SW 1271 (cell line): ENCODE results near the gene BLM.
"Not testable (repeated sequence)": the region's sequence is repeated elsewhere in the genome, so short reads cannot be mapped to it uniquely, and the experiment has no call there.

ENCODE experiments used
- DNase-seq, 2 experiments: peaks; one replicate each; lab custom pipeline; 2025; lab: John Stamatoyannopoulos, UW

Gene BLM

DNA sequence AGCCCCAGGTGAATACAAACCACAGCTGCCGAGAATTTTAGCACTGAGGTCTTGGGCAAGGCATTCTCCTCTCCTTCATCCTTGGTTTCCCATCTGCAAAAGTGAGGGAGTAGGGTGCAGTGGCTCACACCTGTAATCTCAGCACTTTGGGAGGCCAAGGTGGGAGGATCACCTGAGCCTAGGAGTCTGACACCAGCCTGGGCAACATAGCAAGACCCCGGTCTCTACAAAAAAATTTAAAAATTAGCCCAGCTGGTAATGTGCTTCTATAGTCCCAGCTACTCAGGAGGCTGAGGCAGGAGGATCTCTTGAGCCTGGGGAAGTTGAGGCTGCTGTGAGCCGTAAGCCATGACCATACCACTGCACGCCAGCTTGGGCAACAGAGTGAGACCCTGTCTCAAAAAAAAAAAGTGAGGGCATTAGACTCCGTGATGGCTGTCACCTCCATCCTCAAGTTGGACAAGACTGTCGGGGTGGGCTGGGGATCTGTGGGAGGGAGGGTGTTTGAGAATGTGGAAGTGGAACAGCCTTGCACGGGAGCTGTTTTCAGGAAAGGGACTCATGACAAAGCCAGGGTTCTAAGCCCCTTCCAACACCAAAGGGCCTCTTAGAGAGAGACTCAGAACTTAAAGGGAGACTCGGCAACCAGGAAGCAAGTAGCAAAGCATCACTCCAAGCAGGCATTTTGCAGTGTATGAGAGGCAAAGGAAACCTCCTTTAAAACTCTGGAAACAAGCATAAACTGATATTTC lies 105.2 kb downstream of the BLM start:
- DNase-seq: no peak

DNA sequence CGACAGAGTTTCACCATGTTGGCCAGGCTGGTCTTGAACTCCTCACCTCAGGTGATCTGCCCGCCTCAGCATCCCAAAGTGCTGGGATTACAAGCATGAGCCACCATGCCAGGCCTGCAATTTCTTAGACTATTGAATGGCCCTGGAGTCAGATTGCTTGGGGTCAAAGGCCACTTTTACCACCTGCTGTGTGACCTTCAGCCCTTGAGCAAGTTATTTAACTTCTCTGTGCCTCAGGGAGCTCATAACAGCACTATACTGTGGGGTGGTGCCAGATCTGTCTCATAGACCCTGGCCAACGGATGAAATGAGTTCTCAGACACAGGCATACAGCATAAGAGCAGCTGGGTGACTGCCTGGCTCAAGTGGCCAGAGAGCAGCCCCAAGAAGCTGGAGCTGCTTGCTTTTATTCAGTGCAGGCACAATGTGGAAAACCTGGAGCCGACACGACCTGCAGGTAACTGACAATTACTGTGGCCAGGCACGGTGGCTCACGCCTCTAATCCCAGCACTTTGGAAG lies 106.4 kb downstream of the BLM start:
- DNase-seq: no peak

DNA sequence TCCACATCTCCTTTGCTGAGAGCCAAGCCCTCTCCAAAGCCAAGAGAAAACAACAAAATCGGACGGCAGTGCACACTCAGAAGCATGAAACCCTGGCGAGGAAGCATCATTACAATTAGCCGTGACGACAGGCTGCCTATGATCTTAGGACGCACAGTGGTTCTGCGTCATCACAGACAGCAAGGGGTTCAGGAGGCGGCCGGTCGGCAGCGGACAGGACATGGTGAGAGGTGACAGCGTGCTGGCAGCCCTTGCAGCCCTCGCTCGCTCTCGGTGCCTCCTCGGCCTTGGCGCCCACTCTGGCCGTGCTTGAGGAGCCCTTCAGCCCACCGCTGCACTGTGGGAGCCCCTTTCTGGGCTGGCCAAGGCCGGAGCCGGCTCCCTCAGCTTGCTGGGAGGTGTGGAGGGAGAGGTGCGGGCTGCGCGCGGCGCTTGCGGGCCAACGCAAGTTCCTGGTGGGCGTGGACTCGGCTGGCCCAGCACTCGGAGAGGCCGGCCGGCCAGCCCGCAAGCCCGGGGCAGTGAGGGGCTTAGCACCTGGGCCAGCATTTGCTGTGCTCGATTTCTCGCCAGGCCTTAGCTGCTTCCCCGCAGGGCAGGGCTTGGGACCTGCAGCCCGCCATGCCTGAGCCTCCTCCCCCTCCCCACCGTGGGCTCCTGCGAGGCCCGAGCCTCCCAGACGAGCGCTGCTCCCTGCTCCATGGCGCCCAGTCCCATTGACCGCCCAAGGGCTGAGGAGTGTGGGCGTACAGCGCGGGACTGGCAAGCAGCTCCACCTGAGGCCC lies 108.2 kb downstream of the BLM start:
- DNase-seq: not testable (repeated sequence)

DNA sequence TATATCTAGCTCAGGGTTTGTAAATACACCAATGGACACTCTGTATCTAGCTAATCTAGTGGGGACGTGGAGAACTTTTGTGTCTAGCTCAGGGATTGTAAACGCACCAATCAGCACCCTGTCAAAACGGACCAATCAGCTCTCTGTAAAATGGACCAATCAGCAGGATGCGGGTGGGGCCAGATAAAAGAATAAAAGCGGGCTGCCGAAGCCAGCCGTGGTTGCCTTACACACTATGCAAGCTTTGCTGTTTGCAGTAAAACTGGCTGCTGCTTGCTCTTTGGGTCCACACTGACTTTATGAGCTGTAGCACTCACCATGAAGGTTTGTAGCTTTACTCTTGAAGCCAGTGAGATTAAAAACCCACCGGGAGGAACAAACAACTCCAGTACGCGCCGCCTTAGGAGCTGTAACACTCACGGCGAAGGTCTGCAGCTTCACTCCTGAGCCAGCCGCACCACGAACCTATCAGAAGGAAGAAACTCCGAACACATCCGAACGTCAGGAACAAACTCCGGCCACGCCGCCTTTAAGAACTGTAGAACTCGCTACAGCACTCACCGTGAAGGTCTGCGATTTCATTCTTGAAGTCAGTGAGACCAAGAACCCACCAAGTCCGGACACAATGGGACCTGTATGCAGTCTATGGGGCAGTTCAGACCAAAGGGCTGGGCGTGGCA lies 109.2 kb downstream of the BLM start:
- DNase-seq: not testable (repeated sequence)

DNA sequence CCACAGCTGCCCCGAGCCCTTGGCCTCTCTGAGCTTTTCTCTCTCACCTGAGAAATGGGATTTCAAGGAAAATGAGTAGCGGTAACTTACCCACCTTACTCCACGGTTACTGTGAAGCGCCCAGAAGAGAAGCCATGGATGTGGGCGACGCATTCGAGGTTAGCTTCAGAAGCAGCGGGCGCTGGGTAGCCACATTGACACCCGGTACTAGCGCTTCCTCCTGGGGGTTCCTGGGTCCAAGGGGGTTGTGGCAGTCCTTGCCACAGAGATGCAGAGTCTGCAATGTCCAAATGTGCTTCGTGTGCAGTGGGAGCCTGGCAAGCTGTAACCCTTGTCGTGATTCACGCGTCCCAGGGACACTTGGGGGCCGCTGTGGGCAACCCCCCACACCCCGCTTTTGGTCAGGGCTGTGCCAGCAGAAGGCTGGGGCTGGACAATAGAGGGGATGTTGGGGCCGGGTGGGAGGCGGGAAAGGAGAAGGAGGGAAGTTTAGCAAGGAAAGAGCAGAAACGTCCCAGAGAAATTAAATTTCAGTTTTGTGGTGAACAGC lies 109.8 kb downstream of the BLM start:
- no peak for DNase-seq

DNA sequence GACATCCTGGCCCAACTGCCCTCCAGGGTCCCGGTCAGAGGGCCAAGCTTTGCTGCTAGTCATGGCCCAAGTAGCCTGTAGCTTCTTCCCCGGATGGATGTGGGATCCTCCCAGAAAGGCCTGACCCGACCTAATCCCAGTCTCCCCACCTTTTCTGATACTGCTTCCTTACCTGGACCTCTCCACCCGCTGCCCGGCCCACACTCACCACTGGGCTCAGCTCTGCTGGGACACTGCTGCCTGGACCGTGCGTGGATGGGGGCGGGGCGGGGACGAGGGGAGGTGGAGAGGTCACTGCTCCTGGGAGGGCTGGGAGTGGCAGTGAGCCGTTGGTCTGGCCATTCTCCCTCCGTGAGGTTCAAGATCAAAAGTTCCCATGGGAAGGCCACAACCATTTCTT lies 111.0 kb downstream of the BLM start:
- DNase-seq: no peak

DNA sequence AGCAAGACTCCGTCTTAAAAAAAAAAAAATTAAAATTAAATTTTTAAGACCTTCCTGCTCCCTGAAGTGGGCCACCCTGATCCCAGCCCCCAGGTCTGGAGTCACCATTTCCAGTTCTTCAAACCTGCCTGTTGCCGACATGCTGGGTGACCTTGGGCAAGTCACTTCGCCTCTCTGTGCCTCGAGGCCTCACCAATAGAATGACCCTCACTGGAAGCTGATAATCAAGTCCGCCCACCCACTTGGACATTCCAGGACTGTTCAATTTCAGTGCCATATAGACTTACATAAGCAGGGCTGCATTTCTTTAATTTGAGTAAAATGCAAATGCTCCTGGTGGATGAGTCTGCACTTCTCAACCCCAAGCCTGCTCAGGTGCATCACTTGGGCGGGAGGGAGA lies 112.0 kb downstream of the BLM start:
- DNase-seq: no peak

DNA sequence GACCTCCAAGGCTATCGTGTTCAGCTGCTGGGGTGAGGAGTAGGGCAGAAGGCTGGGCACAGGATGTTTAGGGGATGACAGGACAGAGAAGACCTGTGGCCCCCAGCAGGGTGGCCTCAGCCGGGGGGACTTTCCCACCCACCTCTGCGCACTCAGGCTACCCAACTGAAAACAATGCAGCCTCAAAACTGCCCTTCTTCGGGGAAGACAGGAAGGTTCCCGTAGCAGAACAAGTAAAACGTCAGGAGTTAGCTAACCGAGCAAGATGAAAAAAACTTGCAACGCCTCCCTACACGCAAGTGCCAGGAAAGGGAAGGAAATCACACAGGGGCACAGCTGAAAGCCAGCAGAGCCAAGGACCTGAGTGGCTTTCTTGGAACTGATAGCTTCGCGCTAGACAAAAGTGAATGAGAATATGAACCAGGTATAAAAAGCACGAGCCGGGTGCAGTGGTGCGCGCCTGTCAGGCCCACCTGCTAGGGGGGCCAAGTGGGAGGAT lies 112.8 kb downstream of the BLM start:
- no peak for DNase-seq

DNA sequence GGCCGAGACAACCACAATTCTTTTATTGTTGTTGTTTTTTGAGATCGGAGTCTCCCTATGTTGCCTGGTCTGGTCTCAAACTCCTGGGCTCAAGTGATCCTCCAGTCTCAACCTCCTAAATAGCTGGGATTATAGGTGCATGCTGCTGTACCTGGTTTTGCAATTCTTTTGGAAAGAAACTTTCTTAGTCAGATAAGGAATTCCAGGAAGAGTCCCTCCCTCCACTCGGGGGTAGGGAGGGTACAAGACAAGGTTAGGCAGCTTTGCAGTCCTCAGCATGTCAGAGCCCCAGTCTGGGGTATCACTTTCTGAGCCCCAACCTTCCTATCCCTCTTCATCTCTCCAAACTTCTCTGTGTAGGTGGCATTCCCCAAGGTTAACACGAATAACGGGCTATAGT lies 117.5 kb downstream of the BLM start:
- no peak for DNase-seq

DNA sequence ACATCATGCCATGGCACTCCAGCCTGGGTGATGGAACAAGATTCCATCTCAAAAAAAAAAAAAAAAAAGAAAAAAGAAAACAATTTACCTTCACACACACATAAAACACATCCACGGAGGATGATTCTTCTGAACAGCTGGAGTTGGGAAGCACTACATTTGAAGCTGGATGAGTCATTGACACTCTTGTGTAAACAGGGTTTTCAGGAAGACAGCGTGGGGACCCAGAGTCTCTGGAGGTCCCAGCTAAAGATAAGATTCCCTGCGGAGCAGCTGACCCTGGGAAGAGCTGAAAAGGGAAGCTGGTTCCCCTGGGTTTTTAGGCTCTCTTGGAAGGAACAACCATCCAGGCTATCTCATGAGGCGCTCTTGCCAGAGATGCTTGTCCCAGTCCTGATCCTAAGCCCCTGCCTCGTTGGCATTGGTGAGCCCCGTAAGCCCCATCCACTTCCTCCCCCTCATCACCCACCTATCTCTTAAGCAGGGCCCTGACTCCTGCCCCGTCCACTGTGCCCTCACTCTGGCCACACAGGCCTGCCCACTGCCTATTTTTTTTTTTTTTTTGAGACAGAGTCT lies 119.2 kb downstream of the BLM start:
- no peak for DNase-seq

DNA sequence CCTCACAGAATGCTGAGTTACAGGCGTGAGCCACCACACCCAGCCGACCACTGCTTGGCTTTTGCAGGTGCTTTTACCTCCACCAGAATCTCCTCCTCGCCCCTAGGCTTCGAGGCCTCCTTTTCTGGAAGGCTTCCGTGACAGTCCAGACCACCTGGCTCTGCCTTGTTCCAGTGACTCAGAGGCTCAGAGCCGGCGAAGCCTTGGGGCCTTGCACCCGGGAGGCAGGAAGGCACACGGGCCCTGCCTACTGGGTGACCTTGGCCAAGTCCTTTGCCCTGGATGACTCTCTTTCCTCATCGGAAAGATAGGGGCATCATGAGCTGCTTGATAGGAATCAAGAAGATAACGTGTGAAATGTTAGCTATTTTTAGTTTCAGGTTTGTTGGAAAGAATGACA lies 119.9 kb downstream of the BLM start:
- DNase-seq: no peak

DNA sequence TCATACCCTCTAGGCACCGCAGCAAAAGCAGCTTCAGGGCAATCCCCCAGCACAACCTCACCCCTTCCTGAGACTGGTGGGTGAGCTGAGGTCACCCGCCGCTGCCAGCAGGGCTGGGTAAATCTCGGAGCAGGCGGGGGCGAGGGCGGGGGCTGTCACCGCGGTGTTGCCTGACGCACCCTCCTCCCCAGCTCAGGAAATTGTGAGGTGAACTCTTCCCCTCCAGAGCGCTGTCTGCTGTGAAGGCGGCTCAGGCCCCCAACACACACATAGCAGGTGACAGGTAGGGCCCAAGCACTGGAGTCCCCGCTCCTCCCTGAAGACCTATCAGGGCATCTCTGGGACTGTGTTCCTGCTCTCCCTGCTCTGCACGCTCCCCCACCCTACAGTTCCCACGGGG lies 121.0 kb downstream of the BLM start:
- DNase-seq: no peak

DNA sequence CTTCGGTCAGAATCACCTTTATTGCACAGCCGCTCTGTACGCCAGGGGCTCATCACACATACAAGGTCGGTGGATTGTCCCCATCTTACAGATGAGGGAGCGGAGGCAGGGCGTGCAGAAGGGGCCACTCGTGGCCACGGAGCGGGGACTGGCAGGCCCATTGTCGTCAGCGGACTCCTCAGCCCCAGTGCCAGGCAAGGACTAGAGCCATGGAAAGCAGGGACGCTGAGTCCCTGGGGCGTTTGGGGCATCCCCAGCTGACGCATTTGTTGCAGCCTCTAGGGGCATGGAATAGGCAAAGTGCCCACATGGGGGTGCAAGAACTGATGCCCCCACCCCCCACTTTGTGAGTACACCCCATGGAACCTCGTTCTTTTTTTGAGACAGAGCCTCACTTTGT lies 121.4 kb downstream of the BLM start:
- DNase-seq: no peak

DNA sequence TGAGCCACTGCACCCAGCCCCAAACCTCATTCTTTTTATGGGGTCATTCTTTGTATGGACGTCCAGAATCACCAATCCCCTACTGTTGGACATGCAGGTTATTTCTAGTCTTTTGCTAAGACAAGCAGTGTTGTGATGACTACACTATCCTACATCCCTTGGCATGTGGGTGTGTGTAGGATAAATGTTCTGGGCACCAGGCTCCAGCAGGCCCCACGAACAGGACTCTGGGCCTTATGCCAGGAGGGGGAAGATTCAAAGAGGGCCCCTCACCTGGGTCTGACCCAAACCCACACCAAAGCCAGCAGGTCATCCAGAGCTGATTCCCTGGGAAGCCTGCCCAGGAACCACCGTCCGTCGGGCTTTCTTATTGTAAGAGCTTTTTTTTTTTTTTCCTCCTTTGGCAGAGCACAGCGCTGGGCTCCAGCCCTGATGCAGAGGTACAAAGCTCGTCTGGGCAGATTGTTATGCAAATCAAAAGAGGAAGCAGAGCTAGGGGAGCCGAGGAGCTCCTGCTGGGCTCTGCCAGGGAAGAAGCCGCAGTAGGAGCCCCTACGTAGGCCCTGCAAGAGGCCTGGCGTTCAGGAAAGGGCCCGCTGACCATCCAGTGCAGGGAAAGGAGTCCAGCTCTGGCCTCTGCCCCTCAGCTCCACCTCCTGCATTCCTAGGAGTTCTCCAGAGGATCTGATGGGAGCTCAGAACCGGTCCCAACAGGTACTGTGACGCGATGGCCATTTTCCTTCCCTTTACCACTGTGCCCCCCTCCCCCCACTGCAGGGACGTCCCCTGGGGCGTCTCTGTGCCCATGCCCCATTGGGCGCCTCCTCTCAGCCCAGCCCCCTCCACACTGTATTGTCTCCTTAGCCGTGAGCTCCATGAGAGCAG lies 122.3 kb downstream of the BLM start:
- DNase-seq: no peak

DNA sequence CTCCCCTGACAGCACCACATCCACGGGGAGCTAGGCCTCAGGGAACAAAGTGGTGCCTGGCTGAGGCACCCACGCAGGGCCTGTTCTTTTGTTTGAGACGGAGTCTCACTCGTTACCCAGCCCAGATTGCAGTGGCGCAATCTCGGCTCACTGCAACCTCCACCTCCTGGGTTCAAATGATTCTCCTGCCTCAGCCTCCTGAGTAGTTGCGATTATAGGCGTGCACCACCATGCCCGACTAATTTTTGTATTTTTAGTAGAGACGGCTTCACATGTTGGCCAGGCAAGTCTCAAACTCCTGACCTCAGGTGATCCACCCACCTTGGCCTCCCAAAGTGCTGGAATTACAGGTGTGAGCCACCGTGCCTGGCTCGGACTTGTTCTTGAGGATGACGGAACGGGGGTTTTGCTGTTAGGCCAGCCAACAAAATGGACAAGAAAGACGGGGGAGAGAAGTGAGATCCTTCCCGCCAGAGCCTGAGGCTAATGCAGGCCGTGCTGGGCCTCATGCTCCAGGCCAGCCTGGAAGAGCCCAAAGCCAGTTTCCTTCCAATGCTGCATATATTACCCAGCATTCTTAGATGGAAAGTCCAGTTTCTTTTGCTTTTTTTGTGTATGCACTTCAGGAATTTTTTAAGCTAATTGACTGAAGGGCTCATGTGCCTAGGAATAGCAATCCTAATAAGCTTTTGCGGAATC lies 123.2 kb downstream of the BLM start:
- DNase-seq: no peak

DNA sequence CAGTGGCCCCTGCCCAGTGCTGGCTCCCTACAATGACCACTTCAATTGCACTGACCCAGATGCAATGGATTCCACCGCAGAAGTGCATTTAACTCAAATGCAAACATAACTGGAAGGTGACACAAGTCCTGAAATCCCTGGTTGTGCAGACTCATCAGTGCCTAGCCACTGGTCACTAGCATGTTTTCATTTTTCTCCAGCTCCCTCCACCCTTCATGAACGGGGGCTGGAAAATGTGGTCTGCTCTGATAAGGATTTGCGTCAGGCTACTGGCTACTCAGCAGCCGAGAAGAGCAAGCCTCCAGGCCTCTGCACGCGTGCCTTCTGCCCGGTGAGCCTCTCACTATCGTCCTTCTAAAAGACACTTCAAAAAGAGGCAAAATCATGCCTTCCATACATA lies 123.8 kb downstream of the BLM start:
- no peak for DNase-seq

DNA sequence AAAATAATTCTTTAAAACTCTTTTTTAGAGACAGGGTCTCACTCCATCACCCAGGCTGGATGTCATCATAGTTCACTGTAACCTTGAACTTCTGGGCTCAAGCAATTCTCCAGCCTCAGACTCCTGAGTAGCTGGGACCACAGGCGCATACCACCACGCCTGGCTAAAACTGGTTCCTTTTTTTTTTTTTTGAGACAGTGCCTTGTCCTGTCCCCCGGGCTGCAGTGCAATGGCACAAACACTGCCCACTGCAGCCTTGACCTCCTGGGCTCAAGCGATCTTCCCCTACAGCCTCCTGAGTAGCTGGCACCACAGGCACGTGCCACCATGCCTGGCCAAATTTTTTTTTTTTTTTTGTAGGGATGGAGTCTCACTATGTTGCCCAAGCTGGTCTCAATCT lies 127.5 kb downstream of the BLM start:
- no peak for DNase-seq

DNA sequence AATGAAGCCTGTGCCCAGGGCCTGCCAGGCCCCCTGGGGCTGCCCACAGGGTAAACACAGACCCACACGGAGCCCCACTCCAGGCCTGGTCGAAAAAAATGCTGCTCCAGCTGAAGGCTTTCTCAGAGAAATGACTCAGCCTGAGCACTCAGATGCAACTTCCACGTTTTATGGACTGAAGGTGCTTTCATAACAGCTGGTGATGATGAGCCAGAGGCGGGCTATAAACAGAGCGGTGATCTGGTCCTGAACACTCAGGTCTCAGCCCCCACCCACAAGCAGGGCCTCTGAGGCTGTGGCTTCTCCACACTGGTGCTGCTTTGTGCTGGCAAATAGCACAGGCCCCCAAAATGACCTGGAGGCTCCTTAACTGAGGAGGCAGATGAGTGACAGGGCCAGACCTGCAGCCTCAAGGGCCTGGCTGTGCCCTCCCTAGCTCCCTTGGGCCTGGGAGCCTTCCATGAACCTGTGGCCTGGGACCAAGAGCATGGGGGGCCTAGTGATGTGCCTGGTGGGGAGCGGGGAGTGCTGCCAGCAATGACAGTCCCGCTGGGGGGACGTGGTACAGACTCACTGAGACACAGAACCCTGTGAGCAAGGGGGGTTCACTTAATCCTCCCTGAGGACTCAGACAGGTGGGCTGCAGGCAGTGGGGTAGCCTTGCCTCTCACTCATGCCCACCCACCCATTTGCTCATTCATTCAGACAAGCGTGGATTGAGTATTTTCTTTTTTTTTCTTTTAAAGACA lies 128.2 kb downstream of the BLM start:
- DNase-seq: peak in 1 of 2 experiments; percentile 25

DNA sequence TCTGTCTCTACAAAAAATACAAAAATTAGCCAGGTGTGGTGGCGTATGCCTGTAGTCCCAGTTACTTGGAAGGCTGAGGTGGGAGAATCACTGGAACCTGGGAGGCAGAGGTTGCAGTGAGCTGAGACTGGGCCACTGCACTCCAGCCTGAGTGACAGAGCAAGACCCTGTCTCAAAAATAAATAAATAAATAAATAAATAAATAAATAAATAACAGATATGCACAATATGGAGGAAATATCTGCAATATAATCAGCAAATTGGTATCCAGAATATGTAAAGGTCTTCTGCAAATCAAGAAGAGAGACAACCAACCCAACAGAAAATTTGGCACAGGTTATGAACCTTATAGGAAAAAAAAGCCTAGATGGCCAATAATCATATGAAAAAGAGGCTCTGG lies 132.3 kb downstream of the BLM start:
- DNase-seq: not testable (repeated sequence)

DNA sequence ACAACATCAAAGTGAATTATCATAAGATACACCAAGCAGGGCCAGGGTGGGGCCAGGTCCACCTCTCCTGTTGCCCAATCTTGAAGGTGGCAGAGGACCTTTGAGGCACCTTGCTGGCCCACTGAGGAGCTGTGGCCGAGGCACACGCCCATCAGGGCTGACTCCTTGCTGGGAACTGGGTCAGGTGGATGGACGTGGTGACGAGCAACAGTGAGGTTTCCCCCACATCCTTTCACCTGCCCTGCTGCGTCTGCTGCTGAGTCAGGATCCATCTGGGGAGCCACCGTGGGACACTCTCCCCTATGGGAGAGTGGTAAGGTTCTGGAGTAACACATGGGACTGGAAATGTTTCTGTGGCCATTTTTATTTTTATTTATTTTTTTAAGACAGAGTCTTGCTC lies 134.0 kb downstream of the BLM start:
- DNase-seq: no peak
